ENCODE data around the gene CACTIN.

The CACTIN gene

DNA sequence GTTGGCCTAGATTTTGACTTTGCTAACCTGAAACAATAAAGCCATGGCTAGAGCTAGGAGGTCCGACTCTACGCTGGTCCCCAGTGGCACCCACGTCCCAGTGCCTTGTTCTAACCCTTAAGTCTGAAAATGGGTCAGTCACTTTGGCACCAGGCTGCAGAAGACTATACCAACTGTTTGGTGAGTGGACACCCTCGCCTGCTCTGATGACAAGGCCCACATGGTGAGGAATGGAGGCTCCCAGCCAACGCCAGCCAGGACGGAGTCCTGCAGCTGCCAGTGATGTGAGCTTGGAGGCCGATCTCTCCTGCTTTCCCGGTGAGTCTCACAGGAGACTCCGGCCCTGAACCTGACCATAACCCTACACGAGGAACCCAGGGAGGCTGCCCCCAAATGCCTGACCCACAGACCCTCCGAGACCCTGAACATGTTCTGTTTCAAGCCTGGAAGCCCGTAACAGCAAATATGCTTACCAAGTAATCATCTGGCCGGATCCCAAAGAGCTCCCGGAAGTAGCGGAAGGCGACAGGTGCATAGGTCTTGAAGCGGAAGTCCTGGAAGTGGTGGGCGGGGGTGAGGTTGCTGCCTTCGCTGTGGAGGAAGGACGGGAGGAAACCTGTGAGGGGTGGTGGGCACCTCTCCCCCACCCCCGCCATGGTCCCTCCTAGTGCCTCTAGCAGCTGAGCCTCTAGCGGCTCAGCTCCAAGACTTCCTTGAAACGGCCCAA lies 34.1 kb upstream of the CACTIN start:
- TF ChIP-seq POLR2AphosphoS5 (IDR thresholded peaks at IDR 0.05; ENCODE audit: low read depth, low read length) (no peak), TAF1 (IDR thresholded peaks at IDR 0.05; ENCODE audit: borderline replicate concordance, low read depth, low read length) (no peak), POLR2A (IDR thresholded peaks at IDR 0.05; ENCODE audit: low read depth, low read length) (no peak)
- FAIRE-seq: no peak
- DNase-seq (ENCODE audit: insufficient read length): no peak

DNA sequence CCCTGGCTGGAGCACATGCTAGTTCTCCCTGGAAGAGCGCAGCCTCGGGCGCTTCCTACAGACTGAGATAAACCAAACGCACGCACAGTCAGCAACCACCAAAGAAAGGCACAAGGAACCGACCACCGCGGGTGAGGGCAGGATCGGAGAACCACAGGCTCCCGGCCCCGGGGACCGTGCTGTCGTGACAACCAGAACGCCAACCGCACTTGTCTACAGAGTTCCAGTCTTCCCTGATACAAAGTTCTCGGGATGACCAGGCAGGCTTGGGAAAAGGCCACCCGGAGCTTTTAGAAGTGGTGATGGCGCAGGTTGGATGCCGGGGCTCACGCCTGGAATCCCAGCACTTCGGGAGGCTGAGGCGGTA lies 33.1 kb upstream of the CACTIN start:
- TF ChIP-seq POLR2AphosphoS5 (IDR thresholded peaks at IDR 0.05; ENCODE audit: low read depth, low read length) (no peak), TAF1 (IDR thresholded peaks at IDR 0.05; ENCODE audit: borderline replicate concordance, low read depth, low read length) (no peak), POLR2A (IDR thresholded peaks at IDR 0.05; ENCODE audit: low read depth, low read length) (no peak)
- FAIRE-seq: no peak

DNA sequence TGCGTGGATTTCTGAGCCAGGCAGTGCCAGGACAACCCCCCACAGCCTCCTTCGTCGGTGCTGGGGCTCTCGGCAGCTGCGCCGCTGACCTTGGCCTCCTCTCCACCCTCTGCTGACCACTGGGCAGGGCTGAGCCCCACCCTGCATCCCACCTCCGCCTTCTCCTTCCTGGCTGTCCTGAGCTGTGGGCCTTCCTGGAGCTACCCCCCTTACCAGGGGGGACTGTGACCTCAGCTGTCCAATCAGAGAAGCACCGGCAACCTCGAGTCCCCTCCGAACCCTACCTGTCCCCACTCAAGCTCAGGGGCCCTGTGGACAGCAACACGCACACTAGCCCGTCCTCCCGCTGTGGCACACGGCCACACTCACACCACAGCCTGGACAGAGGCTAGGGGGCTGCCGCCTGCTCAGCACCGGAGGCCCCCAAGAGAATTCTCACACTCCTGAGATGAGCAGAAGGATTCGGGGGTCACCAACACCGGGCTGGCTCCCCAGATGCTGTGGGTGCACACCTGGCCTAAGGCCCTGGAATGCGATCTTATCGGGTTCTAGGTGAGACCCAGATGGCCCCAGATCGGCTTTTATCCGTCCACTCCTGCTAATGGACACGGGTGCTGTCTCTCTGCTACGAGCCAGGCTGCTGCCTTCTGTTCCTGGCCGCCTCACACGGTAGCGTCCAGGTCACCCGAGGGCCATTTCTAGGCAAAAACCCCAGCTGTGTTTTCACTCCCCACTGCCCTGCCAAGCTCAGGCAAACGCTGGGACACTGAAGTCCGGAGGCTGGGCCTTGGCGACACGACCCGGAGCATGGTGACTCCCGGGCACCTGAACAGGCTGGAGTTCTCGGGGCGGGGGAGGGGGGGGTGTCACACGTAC lies 32.5 kb upstream of the CACTIN start:
- no peak for FAIRE-seq
- no peak for DNase-seq (ENCODE audit: insufficient read length)
- TF ChIP-seq TAF1 (IDR thresholded peaks at IDR 0.05; ENCODE audit: borderline replicate concordance, low read depth, low read length): no peak

More for the DNA sequence above, 33.1 kb upstream of the CACTIN start:
- DNase-seq (ENCODE audit: insufficient read length): no peak

DNA sequence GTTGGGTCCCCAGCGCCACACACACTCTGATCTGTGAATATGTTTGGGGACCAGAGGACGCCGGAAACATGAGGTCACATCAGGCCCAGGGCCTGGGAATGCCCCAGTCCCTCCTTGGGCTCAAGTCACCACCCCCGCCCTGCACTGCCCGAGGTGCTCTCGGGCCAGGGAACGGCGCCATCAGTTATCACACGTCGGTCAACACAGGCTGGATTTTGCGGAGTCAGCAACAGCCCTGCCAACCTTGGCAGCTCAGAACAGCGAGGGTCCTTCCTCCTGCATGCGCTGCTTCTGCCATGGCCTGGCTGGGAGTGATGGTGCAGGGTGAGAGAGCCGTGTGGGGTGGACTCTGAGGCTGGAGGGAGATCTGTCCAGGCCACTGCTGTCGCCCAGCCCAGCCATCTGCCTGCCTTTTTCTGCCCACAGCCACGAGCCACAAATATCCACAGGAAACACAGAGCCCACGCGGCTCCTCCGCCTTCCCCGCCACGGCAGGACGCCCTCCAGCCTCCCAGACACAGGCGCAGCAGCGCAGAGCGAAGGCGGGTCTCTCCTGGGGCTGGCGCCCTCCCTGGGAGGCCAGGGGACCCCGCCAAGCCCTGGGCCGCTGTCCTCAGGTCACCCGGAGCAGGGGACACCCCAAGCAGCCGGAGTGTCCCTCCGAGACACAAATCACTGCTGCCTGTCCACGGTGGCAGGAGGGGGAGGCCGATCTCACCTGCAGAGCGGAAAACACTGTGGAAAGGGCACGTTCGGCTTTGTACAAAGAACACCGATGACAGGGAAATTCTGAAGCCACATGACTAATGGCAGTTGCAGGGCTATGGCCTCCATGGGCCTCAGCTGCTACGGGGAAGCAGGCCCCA lies 31.6 kb upstream of the CACTIN start:
- FAIRE-seq (no peak), DNase-seq (ENCODE audit: insufficient read length) (no peak)
- TF ChIP-seq POLR2A (IDR thresholded peaks at IDR 0.05; ENCODE audit: low read depth, low read length): no peak
- TF ChIP-seq TAF1 (IDR thresholded peaks at IDR 0.05; ENCODE audit: borderline replicate concordance, low read depth, low read length): no peak
- no peak for TF ChIP-seq POLR2AphosphoS5 (IDR thresholded peaks at IDR 0.05; ENCODE audit: low read depth, low read length)

DNA sequence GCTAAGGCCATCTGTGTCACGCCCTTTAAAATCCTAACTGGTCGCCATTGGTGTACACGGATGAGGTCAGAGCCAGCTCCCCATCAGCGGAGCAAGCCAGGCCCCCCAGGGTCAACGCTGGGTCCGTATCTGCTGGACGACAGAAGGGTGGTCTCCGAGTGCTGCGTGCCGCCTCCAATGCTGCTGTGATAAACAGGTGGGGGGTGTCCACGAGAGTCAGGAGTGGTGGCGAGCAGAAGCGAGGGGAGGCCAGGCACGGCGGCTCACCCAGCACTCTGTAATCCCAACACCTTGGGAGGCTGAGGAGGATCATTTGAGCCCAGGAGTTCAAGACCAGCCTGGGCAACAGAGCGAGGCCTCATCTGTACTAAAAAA lies 30.8 kb upstream of the CACTIN start:
- no peak for FAIRE-seq
- TF ChIP-seq POLR2AphosphoS5 (IDR thresholded peaks at IDR 0.05; ENCODE audit: low read depth, low read length) (no peak), TAF1 (IDR thresholded peaks at IDR 0.05; ENCODE audit: borderline replicate concordance, low read depth, low read length) (no peak), POLR2A (IDR thresholded peaks at IDR 0.05; ENCODE audit: low read depth, low read length) (no peak)
- no peak for DNase-seq (ENCODE audit: insufficient read length)

DNA sequence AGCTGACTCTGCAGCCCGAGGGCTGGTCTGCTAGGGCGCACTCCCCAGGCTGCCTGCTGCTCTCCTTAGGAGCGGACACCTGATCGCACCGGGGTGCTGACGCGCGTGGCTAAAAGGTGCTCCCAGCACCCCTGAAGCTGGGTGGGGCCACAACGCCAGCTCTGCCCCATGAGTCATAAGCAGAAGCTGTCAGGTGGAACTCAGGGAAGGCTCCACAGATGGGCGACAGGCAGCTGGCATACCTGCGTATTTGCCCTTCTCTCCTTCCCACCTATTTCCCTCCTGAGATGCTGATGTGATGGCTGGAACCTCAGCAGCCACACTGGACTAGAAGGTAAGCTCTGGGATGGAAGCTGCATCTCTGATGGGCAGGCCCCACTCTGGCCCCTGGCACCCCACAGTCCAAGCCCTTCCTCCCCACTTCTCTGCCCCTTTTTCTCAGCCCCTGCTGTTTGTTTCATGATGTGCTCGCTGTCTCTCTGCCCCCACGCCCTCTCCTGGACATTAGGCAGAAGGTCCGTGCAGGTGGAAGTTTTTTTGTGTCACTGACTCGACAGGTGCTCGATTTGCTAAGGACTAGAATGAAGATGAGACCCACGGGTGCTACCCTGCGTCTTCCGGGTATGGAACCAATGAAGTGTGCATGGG lies 30.3 kb upstream of the CACTIN start:
- no peak for DNase-seq (ENCODE audit: insufficient read length)
- TF ChIP-seq POLR2A (IDR thresholded peaks at IDR 0.05; ENCODE audit: low read depth, low read length) (no peak), TAF1 (IDR thresholded peaks at IDR 0.05; ENCODE audit: borderline replicate concordance, low read depth, low read length) (no peak), POLR2AphosphoS5 (IDR thresholded peaks at IDR 0.05; ENCODE audit: low read depth, low read length) (no peak)
- FAIRE-seq: no peak

DNA sequence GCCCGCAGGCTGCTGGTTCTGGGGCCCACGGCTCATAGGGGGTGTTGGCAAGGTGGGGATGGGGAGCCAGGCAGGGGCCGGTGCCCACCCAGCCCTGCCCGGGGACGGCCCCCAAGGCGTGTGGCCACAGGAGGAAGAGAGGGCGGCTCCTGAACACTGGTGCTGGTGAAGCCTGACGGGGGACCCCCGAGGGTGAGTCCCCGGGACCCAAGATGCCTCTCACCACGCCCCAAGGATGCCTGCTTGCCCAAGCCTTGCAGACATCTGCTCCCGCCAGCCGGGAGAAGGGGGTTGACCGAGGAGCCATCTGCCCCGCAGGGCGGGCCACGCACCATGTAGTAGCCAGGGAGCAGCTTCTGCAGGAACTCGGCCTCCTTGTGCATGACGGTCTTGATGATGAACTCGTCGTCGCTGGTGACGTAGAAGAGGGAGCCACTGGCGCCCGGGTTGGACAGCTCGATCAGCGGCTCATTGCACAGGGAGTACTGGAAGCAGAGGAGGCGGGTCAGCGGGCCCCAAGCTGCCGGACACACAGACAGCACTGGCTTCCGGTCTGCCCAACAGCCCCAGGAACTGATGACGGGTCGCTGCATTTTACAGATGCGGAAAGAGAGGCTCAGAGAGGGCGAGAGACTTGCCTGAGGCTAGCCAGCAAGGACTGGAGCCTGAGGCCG lies 29.6 kb upstream of the CACTIN start:
- FAIRE-seq: no peak
- TF ChIP-seq POLR2A (IDR thresholded peaks at IDR 0.05; ENCODE audit: low read depth, low read length) (no peak), POLR2AphosphoS5 (IDR thresholded peaks at IDR 0.05; ENCODE audit: low read depth, low read length) (no peak), TAF1 (IDR thresholded peaks at IDR 0.05; ENCODE audit: borderline replicate concordance, low read depth, low read length) (no peak)
- no peak for DNase-seq (ENCODE audit: insufficient read length)

DNA sequence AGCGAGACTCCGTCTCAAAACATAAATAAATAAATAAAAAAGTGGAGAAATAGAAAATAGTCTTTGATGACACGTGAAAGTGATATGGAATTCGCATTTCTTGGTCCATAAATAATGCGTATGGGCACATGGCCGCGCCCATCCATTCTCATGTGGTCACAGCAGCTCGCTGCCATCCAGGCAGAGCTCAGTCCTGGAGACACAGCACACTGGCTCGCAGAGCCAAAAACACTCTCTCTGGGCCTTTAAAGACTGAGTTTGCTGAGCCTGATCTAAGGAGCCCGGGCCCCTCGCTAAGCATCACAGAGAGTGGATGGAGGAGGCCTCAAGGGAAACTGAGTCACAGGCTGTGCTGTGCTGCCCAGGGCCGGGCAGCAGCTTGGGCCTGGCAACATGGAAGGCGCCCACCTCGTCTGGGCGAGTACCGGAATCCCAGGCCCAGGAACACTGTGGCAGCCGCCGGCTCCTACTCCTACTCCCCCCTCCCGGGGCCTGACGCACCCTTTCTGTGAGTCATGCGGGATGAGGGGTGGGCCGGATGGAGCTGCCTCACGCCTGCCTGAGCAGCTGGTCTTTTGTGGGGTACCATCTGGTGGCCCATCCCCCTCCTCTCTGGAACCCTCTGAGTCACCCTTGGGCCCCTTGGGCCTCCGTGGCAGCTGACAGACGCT lies 28.9 kb upstream of the CACTIN start:
- TF ChIP-seq POLR2AphosphoS5 (IDR thresholded peaks at IDR 0.05; ENCODE audit: low read depth, low read length) (no peak), TAF1 (IDR thresholded peaks at IDR 0.05; ENCODE audit: borderline replicate concordance, low read depth, low read length) (no peak), POLR2A (IDR thresholded peaks at IDR 0.05; ENCODE audit: low read depth, low read length) (no peak)
- FAIRE-seq (no peak), DNase-seq (ENCODE audit: insufficient read length) (no peak)

DNA sequence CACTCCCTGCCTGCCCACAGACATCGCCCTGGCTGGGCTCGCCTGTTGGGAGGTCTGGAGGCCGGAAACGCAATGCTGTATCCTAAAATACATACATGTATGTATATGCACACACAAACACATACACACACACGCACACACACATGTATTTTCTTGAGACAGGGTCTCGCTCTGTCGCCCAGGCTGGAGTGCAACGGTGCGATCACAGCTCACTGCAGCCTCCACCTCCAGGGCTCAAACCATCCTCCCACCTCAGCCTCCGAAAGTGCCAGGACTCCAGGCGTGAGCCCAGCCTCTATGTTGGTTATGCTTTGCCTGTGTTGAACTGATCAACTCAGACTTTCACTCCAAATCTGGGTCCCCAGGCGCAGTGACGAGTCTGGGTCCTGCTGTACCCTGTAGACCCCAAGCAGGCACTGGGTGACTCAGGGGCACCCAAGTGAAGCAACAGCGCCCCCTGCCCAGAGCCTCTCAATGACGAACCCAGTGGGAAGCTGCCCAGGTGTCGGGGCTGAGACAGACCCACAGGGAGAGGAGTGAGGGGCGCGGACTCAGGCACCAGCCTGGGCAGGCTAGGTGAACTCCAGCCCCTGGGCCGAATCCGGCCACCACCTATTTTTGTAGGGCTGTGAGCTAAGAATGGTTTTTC lies 27.4 kb upstream of the CACTIN start:
- no peak for FAIRE-seq
- TF ChIP-seq POLR2A (IDR thresholded peaks at IDR 0.05; ENCODE audit: low read depth, low read length): no peak
- TF ChIP-seq POLR2AphosphoS5 (IDR thresholded peaks at IDR 0.05; ENCODE audit: low read depth, low read length): no peak
- no peak for TF ChIP-seq TAF1 (IDR thresholded peaks at IDR 0.05; ENCODE audit: borderline replicate concordance, low read depth, low read length)
- no peak for DNase-seq (ENCODE audit: insufficient read length)
